Endodermal cell (in vitro differentiated cells): ENCODE results near the gene TMCO4. TPM values are rescaled to one million over a fixed set of nuclear protein-coding genes. Genes with fewer than 3 reads are reported as not detected.

Experiments used
- DNase-seq: peaks from one replicate; pipeline ENCODE4 v3.0.0-alpha.2; 2017
- H3K27ac ChIP-seq: 2 replicates; pipeline ENCODE4 v1.5.1; 2013; ENCODE audit warnings: mild to moderate bottlenecking, low read depth, low read length, moderate library complexity
- H3K27me3 ChIP-seq: 2 replicates; pipeline ENCODE4 v1.6.1; 2013; ENCODE audit warnings: mild to moderate bottlenecking, low read length, moderate library complexity; ENCODE audit not compliant: insufficient read depth, control insufficient read depth, poor library complexity, severe bottlenecking
- H3K36me3 ChIP-seq: 2 replicates; pipeline ENCODE4 v1.7.0; 2013; ENCODE audit warnings: mild to moderate bottlenecking, low read length, moderate library complexity; ENCODE audit not compliant: control insufficient read depth, insufficient read depth
- H3K4me1 ChIP-seq: one replicate; pipeline ENCODE4 v1.7.0; 2013; ENCODE audit warnings: low read length; ENCODE audit not compliant: control insufficient read depth, insufficient read depth
- H3K4me3 ChIP-seq: 2 replicates; pipeline ENCODE4 v1.5.1; 2013; ENCODE audit warnings: mild to moderate bottlenecking, low read length, moderate library complexity
- H3K9ac ChIP-seq: 2 replicates; pipeline ENCODE4 v1.6.1; 2013; ENCODE audit warnings: mild to moderate bottlenecking, low read length, moderate library complexity; ENCODE audit not compliant: poor library complexity, severe bottlenecking; ENCODE audit errors: extremely low read depth
- H3K9me3 ChIP-seq: 2 replicates; pipeline ENCODE4 v1.6.1; 2013; ENCODE audit warnings: mild to moderate bottlenecking, low read length, moderate library complexity; ENCODE audit not compliant: control insufficient read depth
- H3K27ac Mint-ChIP-seq: 2 replicates; pipeline ENCODE4 v1.8.0; 2020; ENCODE audit warnings: mixed read lengths
- H3K27me3 Mint-ChIP-seq: 2 replicates; pipeline ENCODE4 v1.8.0; 2021; ENCODE audit warnings: mild to moderate bottlenecking, mixed read lengths; ENCODE audit not compliant: insufficient read depth
- H3K36me3 Mint-ChIP-seq: 2 replicates; pipeline ENCODE4 v1.8.0; 2020; ENCODE audit warnings: low read depth, mixed read lengths
- H3K4me1 Mint-ChIP-seq: 2 replicates; pipeline ENCODE4 v1.8.0; 2020; ENCODE audit warnings: mixed read lengths
- H3K4me3 Mint-ChIP-seq: 2 replicates; pipeline ENCODE4 v1.8.0; 2020; ENCODE audit warnings: mild to moderate bottlenecking, moderate library complexity, mixed read lengths
- H3K9me3 Mint-ChIP-seq: 2 replicates; pipeline ENCODE4 v1.8.0; 2020; ENCODE audit warnings: mild to moderate bottlenecking, mixed read lengths
- CTCF ChIP-seq: fragments of 200-600 bp; sonication (generic); conservative IDR thresholded peaks from 2 replicates; pipeline ENCODE4 v1.5.0; 2021; ENCODE audit warnings: antibody characterized with exemption, mild to moderate bottlenecking
- WGBS, 2 experiments: methylation state at CpG; one replicate each; pipeline versions ENCODE4 v1.1.5 to v1.1.7; 2013; ENCODE audit warnings: missing lambda C conversion rate in 2 of 2, mixed read lengths in 1 of 2; ENCODE audit not compliant: insufficient coverage in 1 of 2, insufficient read length in 1 of 2; 5-methylcytosine and 5-hydroxymethylcytosine counted together
- total RNA-seq, 2 donors: library from RNA; stranded (reverse); fragmentation: NEBNext Ultra II Directional in 1 of 2; extraction: Animal tissue kit (Norgen Biotek cat#: 25700) in 1 of 2; gene quantifications; 2 replicates in 1 of 2; 3 replicates in 1 of 2; pipeline ENCODE4 v1.2.1, GENCODE V29; 2021

TMCO4 gene
- total RNA-seq, 2 donors from 2014 or later = 6.2 to 6.6 TPM

GRCh38 chr1:19709260-19709793, 90.4 kb downstream of the TMCO4 start:
- no peak for TF ChIP-seq CTCF
- H3K27ac ChIP-seq = no peak overlapping the region
- H3K4me3 ChIP-seq = no peak overlapping the region
- Mint-ChIP-seq H3K27me3 (no peaks in the 10 kb centered on the region), H3K4me1 (peaks cover 7% of the 10 kb centered on the region), H3K4me3 (no peak overlapping the region), H3K9me3 (no peaks in the 10 kb centered on the region), H3K36me3 (no peaks in the 10 kb centered on the region), H3K27ac (no peak overlapping the region)
- DNase-seq = no peak
- H3K9me3 ChIP-seq = no peaks in the 10 kb centered on the region
- WGBS, 2 experiments = 77 to 89% methylated on average over 1 to 4 of the region's 4 CpGs
- no peaks in the 10 kb centered on the region for H3K4me1 ChIP-seq
- no peaks in the 10 kb centered on the region for H3K36me3 ChIP-seq
- H3K27me3 ChIP-seq = no peaks in the 10 kb centered on the region
- H3K9ac ChIP-seq = no peak overlapping the region

GRCh38 chr1:19708567-19709110, 91.1 kb downstream of the TMCO4 start:
- no peaks in the 10 kb centered on the region for H3K27me3 ChIP-seq
- H3K4me3 ChIP-seq = no peak overlapping the region
- H3K9ac ChIP-seq = no peak overlapping the region
- H3K27ac ChIP-seq = no peak overlapping the region
- Mint-ChIP-seq H3K27ac (no peak overlapping the region), H3K27me3 (no peaks in the 10 kb centered on the region), H3K4me3 (no peak overlapping the region), H3K36me3 (no peaks in the 10 kb centered on the region), H3K4me1 (peaks cover 7% of the 10 kb centered on the region), H3K9me3 (no peaks in the 10 kb centered on the region)
- H3K4me1 ChIP-seq = no peaks in the 10 kb centered on the region
- H3K36me3 ChIP-seq = no peaks in the 10 kb centered on the region
- no peak for DNase-seq
- no peaks in the 10 kb centered on the region for H3K9me3 ChIP-seq
- TF ChIP-seq CTCF = no peak
- 83 to 88% methylated on average over 5 to 8 of the region's 8 CpGs for WGBS, 2 experiments

- H3K9me3 Mint-ChIP-seq = no peaks in the 10 kb centered on the region
- Histone ChIP-seq H3K4me1 (no peaks in the 10 kb centered on the region), H3K9ac (no peak overlapping the region), H3K36me3 (no peaks in the 10 kb centered on the region), H3K9me3 (no peaks in the 10 kb centered on the region), H3K27ac (no peak overlapping the region), H3K4me3 (no peak overlapping the region), H3K27me3 (no peaks in the 10 kb centered on the region)
- H3K4me3 Mint-ChIP-seq = no peak overlapping the region
- H3K27ac Mint-ChIP-seq = no peak overlapping the region
- peaks cover 7% of the 10 kb centered on the region for H3K4me1 Mint-ChIP-seq
- no peak for TF ChIP-seq CTCF
- H3K27me3 Mint-ChIP-seq = no peaks in the 10 kb centered on the region
- 79 to 91% methylated on average over 3 to 4 of the region's 4 CpGs for WGBS, 2 experiments
- no peaks in the 10 kb centered on the region for H3K36me3 Mint-ChIP-seq
- DNase-seq = no peak
Observed at GRCh38 chr1:19706136-19706535, 93.6 kb downstream of the TMCO4 start.
